Measurements from ENCODE around the gene C4orf46. TPM values are rescaled to one million over a fixed set of nuclear protein-coding genes. Genes with fewer than 3 reads are reported as not detected.

The C4orf46 gene
- total RNA-seq, 1 experiment from 2014 or later, result 9.6 TPM

DNA sequence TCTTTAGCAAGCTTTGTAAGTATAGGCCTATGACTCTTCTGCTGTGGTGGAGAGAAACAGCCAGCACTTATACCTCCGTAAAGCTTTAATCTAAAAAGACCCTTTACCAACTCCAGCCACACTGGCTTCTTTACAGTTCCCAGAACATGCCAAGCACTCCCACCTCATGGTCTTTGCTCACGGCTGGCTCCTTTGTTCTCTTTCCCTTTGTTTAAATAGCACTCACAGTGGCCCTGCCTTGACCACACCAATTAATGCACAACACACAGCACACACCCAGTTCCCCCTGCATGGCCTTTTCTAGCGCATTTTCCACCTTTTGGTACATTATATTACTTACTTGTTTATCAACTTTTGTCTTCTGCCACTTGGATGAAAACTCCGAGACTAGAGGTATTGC lies 32.6 kb upstream of the C4orf46 start:
- no TSS peak for BruUV-seq (replicated peaks)
- Mint-ChIP-seq H3K9me3 (ENCODE audit: low read depth, unreplicated experiment) (no peaks in the 10 kb centered on the region), H3K4me1 (ENCODE audit: low read depth, unreplicated experiment) (no peaks in the 10 kb centered on the region), H3K36me3 (ENCODE audit: insufficient read depth, unreplicated experiment) (no peaks in the 10 kb centered on the region), H3K27ac (ENCODE audit: unreplicated experiment) (no peak overlapping the region), H3K27me3 (ENCODE audit: unreplicated experiment) (no peaks in the 10 kb centered on the region), H3K4me3 (ENCODE audit: low read depth, unreplicated experiment) (no peak overlapping the region)
- TF ChIP-seq, protein P1, sequence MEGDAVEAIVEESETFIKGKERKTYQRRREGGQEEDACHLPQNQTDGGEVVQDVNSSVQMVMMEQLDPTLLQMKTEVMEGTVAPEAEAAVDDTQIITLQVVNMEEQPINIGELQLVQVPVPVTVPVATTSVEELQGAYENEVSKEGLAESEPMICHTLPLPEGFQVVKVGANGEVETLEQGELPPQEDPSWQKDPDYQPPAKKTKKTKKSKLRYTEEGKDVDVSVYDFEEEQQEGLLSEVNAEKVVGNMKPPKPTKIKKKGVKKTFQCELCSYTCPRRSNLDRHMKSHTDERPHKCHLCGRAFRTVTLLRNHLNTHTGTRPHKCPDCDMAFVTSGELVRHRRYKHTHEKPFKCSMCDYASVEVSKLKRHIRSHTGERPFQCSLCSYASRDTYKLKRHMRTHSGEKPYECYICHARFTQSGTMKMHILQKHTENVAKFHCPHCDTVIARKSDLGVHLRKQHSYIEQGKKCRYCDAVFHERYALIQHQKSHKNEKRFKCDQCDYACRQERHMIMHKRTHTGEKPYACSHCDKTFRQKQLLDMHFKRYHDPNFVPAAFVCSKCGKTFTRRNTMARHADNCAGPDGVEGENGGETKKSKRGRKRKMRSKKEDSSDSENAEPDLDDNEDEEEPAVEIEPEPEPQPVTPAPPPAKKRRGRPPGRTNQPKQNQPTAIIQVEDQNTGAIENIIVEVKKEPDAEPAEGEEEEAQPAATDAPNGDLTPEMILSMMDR (IDR thresholded peaks at IDR 0.05; ENCODE audit: unreplicated experiment), result no peak
- intact Hi-C loops (cut with micrococcal nuclease; ENCODE audit: unreplicated experiment), result no loop called here
- CTCF ChIA-PET, result no interaction called here
- DNase-seq, result no peak

DNA sequence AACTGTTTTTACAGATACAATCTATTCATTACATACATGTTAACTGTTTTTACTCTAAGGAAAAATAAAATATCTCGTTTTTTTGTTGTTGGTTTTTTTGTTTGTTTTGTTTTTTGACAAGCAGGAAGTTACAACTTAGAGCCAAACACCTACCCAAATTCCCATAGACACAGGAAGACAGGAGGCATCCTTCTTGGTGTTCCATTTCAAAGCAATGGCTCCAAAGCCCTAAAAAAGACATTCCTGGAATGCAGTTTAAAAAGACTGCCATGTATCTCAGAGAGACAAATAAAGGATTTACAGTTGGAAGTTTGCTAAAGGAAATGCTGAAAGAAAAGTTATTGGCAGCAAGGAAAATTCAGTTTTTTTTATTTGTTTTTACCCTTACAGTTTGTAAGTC lies 17.1 kb upstream of the C4orf46 start:
- H3K4me3 Mint-ChIP-seq (ENCODE audit: low read depth, unreplicated experiment), result no peak overlapping the region
- H3K27me3 Mint-ChIP-seq (ENCODE audit: unreplicated experiment), result no peaks in the 10 kb centered on the region
- H3K9me3 Mint-ChIP-seq (ENCODE audit: low read depth, unreplicated experiment), result no peaks in the 10 kb centered on the region
- intact Hi-C loops (cut with micrococcal nuclease; ENCODE audit: unreplicated experiment), result no loop called here
- CTCF ChIA-PET, result no interaction called here
- DNase-seq, result no peak
- H3K27ac Mint-ChIP-seq (ENCODE audit: unreplicated experiment), result no peak overlapping the region
- H3K4me1 Mint-ChIP-seq (ENCODE audit: low read depth, unreplicated experiment), result no peaks in the 10 kb centered on the region
- no peaks in the 10 kb centered on the region for H3K36me3 Mint-ChIP-seq (ENCODE audit: insufficient read depth, unreplicated experiment)
- BruUV-seq (replicated peaks), result no TSS peak
- TF ChIP-seq, protein P1 (IDR thresholded peaks at IDR 0.05; ENCODE audit: unreplicated experiment), result no peak

DNA sequence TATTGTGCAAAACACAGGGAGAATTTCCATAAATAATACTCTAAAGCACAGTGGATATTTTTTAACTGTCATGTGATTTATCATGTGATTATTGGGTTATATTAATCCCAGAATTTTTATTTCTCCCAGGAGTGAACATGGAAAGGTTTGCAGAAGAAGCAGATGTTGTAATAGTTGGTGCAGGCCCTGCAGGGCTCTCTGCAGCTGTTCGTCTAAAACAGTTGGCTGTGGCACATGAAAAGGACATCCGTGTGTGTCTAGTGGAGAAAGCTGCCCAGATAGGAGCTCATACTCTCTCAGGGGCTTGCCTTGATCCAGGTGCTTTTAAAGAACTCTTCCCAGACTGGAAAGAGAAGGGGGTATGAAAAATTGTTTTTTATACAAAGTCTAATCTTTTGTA lies 10.4 kb upstream of the C4orf46 start:
- TF ChIP-seq, protein P1 (IDR thresholded peaks at IDR 0.05; ENCODE audit: unreplicated experiment), result no peak
- no peak for DNase-seq
- BruUV-seq (replicated peaks), result no TSS peak

DNA sequence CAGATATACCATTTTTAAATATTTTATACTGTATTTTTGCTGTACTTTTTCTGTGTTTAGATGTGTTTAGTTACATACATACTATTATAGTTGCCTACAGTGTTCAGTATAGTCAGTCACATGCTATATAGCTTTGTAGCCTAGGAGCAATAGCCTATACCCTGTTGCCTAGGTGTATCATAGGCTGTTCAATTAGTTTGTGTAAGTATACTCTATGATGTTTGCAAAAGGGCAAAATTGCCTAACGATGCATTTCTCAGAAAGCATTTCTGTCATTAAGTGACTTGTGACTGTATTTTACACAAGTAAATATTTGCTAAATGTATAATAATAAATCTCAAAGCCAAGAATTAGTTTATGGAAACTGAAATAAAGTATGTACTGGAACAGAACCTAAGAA lies 9.9 kb upstream of the C4orf46 start:
- H3K27ac Mint-ChIP-seq (ENCODE audit: unreplicated experiment), result no peak overlapping the region

More for the DNA sequence above, 10.4 kb upstream of the C4orf46 start:
- intact Hi-C loops (cut with micrococcal nuclease; ENCODE audit: unreplicated experiment), result no loop called here
- no peaks in the 10 kb centered on the region for H3K36me3 Mint-ChIP-seq (ENCODE audit: insufficient read depth, unreplicated experiment)
- no peak overlapping the region for H3K27ac Mint-ChIP-seq (ENCODE audit: unreplicated experiment)
- H3K27me3 Mint-ChIP-seq (ENCODE audit: unreplicated experiment), result no peaks in the 10 kb centered on the region
- CTCF ChIA-PET, result no interaction called here
- H3K9me3 Mint-ChIP-seq (ENCODE audit: low read depth, unreplicated experiment), result no peaks in the 10 kb centered on the region
- no peaks in the 10 kb centered on the region for H3K4me1 Mint-ChIP-seq (ENCODE audit: low read depth, unreplicated experiment)
- no peak overlapping the region for H3K4me3 Mint-ChIP-seq (ENCODE audit: low read depth, unreplicated experiment)

More for the DNA sequence above, 9.9 kb upstream of the C4orf46 start:
- no peak for DNase-seq
- no TSS peak for BruUV-seq (replicated peaks)
- intact Hi-C loops (cut with micrococcal nuclease; ENCODE audit: unreplicated experiment), result no loop called here
- no peaks in the 10 kb centered on the region for H3K36me3 Mint-ChIP-seq (ENCODE audit: insufficient read depth, unreplicated experiment)
- H3K4me3 Mint-ChIP-seq (ENCODE audit: low read depth, unreplicated experiment), result no peak overlapping the region
- TF ChIP-seq, protein P1 (IDR thresholded peaks at IDR 0.05; ENCODE audit: unreplicated experiment), result no peak
- CTCF ChIA-PET, result no interaction called here
- no peaks in the 10 kb centered on the region for H3K4me1 Mint-ChIP-seq (ENCODE audit: low read depth, unreplicated experiment)
- H3K9me3 Mint-ChIP-seq (ENCODE audit: low read depth, unreplicated experiment), result no peaks in the 10 kb centered on the region
- no peaks in the 10 kb centered on the region for H3K27me3 Mint-ChIP-seq (ENCODE audit: unreplicated experiment)
